Upper lobe of left lung (tissue), 4 donors: ENCODE results near the gene ACKR2.

Experiments used
- POLR2A ChIP-seq, 4 donors: fragments of 450-650 bp; IDR thresholded peaks; one replicate each; pipeline ENCODE4 v1.5.1; 2016 to 2017; ENCODE audit warnings: antibody characterized with exemption in 4 of 4, mild to moderate bottlenecking in 2 of 4
- TF ChIP-seq, protein P1 (sequence below), 6 experiments: fragments of 450-650 bp in 4 of 6; fragments of 200-600 bp in 2 of 6; sonication (generic) in 2 of 6; IDR thresholded peaks; one replicate each; pipeline ENCODE4 v1.5.1; 2016 to 2019; ENCODE audit warnings: antibody characterized with exemption in 6 of 6

DNA sequence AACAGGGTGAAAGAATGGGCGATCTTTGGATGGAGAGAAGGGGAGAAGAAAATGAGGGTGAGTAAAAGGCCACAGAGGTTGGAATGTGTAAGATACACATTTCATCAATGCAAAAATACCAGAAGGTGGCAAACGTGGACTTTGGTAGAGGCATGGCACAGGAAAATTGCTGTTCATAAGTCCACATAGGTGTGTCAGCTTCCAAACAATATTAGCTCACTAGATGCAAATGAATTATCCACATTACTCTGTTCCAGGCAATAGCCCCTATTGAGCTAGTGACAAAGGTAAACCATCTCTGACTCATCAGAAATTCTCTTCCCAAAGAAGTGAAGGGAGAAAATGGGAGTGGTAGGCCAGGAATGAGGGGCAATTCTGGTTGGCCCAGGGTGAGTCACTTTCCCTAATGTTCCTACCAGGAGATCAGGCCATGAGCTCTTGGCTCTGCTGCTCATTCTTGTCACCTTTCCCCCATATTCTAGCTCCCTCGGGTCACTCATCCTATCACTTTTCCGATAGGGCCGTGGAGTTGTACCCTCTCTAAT, 19.9 kb downstream of the ACKR2 start:
- TF ChIP-seq, protein P1, sequence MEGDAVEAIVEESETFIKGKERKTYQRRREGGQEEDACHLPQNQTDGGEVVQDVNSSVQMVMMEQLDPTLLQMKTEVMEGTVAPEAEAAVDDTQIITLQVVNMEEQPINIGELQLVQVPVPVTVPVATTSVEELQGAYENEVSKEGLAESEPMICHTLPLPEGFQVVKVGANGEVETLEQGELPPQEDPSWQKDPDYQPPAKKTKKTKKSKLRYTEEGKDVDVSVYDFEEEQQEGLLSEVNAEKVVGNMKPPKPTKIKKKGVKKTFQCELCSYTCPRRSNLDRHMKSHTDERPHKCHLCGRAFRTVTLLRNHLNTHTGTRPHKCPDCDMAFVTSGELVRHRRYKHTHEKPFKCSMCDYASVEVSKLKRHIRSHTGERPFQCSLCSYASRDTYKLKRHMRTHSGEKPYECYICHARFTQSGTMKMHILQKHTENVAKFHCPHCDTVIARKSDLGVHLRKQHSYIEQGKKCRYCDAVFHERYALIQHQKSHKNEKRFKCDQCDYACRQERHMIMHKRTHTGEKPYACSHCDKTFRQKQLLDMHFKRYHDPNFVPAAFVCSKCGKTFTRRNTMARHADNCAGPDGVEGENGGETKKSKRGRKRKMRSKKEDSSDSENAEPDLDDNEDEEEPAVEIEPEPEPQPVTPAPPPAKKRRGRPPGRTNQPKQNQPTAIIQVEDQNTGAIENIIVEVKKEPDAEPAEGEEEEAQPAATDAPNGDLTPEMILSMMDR (IDR thresholded peaks at IDR 0.05), result no peak
- no peak for TF ChIP-seq POLR2A (IDR thresholded peaks at IDR 0.05)
